Activated T-cell treated with anti-CD3 and anti-CD28 coated beads for 4 hours (primary cell): ENCODE data around the gene CHST12.
A peak's percentile ranks its signal among the peaks of the same experiment; 100 is the strongest.
"Not testable (repeated sequence)": the region's sequence is repeated elsewhere in the genome, so short reads cannot be mapped to it uniquely, and the experiment has no call there.

Experiments used
- DNase-seq: peaks from one replicate; pipeline ENCODE4 v3.0.0-alpha.2; 2020

The CHST12 gene

DNA sequence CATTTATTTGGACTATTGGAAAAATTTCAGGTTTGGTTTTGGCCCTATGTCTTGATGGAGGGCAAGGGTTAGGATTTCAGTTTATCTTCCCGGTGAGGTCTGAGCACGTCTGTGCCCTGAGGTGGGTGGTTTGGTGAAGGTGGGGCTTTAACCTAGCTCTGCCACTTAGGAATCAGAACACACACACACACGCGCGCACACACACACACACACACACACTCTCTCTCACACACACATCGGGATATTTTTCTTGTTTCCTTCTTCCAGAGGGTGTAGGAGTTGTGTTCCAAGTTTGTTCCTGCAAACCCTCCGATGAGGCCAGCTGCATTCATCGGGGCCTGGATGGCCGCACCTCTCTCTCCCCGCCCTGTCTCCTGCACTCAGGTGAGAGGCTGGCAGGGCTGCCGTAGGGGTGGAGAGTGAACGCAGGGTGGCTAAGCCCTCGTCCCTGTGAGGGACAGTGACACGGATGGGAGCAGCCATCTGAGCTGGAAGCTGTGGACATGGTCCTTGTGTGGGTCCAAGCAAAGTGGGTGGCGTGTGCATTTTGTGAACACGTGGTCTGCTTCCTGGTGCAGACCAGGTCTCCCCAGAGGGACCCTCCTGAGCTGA, 34.2 kb downstream of the CHST12 start:
- DNase-seq, result no peak

DNA sequence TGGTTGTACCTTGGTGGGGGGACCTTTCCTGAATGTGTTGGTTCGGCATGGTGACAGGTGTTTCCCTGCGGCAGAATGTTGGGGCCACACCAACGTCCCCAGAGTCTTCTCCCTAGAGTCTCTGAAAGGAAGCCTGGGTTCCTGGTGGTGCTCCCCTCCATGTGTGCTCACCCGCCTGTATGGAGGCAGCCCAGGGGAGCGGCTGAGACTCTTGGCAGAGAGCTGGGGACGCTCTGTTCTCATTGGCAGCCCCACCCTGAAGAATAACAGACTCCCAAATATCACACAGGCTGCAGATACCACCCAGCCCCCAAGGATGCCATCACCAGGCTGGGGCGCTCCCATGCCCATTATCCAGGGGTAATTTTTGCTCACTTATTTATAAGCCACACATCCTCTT, 34.8 kb downstream of the CHST12 start:
- no peak for DNase-seq

DNA sequence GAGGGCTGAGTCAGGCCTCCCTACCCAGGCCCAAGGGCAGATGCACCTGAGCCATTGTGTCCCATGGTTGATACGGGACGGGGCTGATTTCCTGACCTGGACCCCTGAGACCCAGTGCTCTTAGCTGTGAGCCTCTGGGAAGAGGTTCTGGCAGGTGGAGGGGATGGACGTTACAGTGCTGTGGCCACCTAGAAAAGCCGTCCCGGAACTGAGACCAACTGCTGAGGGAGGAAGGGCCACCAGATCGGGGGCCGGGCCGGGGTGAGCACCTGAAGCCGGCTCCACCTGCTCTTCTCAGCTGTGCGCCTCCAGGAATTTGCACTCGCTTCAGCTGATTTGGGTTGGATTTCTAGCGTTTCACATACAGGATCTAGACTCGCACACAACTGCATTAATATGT, 35.4 kb downstream of the CHST12 start:
- DNase-seq, result no peak

DNA sequence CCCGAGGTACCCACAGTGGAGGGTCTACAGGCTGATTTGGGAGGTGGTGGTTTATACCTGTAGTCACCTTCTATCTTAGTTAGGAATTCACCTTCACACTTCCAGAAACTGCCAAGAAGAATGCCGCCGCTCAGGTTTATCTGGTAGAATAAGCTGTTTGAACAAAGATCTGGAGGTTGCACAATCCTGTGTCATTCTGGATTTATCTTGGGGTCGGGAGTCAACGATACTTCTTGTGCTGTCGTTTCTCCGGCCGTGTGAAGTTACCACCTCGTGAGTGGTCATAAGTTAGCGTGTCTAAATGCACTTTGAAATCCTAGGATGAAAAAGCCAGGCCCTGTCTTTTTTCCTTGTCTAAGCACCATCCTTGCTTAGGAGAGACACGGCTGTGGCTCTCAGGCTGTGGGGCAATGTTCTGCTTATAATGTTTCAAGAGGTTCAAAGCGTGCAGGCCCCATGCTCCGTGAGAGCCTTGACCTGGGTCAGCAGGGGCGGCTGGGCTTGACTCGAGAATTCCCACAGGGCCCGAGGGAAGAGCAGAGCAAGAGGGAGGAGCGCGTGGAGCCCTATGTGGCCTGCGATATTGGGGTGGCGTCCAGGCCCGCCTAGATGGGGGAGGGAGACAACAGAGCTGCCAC, 37.3 kb downstream of the CHST12 start:
- no peak for DNase-seq

DNA sequence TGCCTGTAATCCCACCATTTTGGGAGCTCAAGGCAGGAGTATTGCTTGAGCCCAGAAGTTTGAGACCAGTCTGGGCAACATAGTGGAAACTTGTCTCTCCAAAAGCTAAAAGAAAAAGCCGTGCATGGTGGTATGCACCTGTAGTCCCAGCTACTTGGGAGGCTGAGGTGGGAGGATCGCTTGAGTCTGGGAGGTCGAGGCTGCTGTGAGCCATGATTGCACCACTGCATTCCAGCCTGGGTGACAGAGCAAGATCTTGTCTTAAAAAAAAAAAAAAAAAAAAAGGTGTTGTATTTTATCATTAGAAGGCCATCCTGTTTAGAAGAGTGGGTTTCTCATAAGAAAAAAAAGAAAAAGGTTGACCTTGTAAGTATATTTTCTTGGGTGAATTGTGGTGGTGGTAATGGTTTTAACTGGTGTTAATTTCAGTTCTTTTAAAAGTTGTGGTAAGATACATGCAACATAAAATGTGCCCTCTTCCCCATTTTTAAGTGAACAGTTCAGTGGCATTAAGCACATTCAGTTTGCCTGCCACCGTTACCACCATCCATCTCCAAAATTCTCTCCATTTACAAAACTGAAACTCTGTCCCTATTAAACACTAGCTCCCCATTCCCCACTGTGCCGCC, 38.1 kb downstream of the CHST12 start:
- no peak for DNase-seq

DNA sequence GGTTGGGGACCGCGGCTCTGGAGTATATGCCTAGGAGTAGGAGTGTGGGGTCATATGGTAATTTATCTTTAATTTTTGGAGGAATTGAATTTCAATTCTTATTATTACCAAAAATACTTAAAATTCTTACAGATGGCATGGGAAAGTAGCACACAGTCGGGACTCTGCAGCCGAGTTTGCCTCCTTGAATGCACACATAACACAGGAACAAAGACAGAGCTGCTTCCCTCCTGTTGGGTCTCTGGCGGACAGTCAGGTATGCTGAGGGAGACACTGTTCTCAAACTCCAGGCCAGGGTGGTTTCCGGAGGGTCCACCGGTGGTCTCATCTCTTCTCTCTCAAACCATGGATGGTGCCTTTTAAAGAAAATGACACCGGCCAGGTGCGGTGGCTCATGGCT, 40.1 kb downstream of the CHST12 start:
- no peak for DNase-seq

DNA sequence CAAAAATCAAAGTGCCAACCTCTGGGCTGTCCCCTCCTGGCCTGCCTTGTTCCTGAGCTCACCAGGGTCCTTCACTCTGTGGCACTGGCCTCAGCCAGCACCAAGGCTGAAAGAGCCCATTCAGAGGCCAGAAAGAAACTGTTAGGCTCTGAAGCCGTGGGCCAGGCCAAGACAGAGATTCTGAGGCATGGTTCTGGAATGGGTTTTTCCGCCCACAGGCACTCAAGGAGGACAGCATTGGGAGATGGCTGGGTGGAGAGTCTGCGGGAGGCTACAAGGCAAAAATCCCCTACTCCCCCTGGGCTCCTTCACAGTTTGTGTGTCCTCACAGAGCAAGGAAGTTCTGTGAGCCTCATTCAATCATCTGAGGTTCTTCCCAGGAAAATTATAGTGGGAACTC, 41.1 kb downstream of the CHST12 start:
- DNase-seq, result no peak

DNA sequence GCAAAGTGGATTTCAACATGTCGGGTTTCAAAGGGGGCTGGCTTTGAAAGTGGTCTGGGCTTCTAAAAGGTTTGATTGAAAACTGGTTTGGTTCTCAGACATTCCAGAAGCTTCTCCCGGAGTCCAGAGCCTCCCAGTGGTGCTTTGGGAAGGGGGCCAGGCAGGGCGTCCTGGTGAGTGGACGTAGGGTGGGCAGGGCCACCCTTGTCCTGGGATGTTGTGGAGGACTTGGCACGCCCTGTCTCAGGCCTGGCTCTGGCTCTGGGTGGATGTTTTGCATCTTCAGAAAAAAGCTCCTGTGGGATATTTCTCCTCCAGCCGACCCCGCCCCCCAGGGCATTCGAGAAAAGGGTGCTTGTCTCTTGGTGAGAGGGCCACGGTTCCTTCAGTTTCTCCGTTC, 41.6 kb downstream of the CHST12 start:
- no peak for DNase-seq

DNA sequence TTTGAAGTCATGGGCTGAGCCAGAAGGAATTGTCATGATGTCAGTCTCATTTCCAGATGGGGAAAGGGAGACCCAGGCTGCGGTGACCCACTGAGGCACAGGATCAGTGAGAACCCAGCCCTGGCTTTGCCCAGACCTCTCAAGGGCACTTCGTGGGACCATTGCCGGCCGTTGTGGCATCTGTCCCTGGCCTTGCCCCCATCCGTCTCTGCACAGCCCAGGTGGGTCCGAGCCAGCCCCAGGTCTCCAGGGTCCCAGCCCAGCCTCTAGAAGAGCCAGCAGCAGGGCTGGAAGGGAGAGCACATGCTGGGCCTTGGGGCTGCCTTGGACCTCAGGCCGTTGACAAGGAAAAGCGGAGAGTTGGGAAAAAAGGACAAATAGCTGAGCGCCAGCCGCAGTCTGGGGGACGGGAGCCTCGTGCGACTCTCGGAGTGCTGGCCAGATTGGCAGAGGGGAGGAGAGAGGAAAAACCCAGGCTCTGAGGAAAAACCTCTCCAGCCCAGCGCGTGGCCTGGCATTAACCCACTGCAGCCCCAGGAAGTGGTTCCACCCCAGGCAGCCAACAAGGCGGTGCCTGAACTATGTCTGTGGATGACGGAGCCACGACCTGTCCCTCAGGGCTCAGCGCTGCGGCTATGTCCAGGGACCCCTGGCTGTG, 42.6 kb downstream of the CHST12 start:
- no peak for DNase-seq

DNA sequence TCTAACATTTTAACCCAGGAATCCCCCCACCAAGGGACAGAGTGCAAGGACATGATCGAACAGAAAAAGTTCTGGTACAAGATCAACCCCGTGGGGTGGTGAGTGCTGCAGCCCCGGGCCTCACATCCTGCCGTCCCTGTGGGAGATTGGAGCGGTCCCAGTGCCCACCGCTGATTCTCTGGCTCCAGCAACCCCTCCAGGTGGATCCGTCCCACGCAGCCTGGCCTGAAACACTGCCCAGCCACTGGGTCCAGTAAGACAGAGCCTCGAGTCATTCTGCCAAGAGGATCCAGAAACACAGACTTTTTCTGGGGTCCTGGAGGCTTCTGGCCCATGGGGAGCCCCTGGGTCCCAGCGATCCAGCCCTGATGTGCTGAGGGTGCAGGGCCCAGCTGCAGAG, 43.3 kb downstream of the CHST12 start:
- no peak for DNase-seq

DNA sequence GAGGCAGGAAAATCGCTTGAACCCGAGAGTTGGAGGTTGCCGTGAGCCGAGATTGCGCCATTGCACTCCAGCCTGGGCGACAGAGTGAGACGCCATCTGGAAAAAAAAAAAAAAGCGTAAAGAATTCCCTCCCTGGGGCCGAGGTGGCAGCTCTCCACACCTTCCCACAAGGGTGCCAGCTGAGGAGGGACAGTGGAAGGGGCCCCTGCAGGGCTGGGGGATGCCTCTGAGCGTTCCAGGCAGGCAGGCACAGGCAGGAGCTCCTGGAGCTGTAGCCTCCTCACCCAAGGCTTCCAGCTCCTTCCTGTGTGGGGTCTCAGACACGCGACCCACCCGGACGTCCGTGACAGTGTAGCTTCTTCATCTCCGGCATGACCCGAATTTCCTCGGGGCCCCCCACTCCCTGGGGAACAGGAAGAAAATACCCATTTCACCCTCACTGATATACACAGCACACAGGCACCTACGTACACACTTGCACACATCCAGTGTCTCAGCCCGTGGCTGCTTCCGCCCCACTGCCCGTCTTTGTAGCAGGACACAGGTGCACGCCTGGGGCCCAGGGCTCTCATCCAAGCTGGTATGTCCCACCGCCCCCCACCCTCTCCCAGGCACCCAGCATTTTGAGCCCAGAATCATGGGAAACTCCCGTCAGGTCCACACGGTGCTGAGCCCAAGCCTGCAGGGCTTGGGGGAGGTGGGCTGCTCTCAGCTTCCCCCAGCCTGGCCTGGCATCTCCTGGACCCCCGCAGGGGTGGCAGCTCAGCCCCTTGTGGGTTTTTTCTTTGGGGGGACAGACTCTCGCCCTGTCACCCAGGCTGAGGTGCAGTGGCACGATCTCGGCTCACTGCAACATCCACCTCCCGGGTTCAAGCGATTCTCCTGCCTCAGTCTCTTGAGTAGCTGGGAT, 47.0 kb downstream of the CHST12 start:
- no peak for DNase-seq

DNA sequence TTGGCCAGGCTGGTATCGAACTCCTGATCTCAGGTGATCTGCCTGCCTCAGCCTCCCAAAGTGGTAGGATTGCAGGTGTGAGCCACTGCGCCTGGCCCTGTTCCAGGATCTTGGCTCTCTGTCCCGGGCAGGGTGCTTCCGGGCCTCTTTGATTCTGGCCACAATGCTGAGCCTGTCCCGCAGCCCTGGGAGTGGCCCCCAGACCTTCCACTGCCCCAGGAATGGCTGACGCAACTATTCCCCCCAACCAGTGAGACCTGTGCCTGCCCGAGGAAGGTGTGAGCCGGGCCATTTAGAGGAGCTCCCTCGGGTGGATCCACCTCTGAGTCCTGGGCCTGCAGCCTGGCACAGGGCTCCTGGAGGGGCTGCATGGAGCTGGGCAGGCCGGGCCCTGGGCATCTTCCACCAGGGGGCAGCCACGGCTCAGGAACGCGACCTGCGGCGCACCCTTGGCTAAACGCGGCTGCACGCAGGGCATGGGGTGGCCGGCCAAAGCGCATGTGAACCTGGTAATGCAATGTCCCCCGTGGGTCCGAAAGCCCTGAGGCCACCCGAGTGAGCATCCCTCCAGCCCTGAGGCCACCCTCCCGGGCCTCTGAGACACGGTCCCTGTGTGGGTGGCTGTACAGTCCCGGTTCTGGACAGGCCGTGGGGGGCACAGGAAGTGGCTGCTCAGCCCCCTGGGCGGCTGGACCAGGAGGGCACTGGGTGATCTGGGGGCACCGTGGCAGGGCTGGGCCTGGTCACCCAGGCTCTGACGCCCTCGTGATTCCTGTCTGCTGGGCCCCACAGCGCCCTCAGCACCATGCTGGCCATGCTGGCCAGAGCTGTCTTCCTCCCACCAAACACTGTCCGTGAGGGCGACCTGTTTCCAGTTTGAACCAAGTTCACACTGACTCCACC, 48.0 kb downstream of the CHST12 start:
- DNase-seq, result peak; percentile 74

DNA sequence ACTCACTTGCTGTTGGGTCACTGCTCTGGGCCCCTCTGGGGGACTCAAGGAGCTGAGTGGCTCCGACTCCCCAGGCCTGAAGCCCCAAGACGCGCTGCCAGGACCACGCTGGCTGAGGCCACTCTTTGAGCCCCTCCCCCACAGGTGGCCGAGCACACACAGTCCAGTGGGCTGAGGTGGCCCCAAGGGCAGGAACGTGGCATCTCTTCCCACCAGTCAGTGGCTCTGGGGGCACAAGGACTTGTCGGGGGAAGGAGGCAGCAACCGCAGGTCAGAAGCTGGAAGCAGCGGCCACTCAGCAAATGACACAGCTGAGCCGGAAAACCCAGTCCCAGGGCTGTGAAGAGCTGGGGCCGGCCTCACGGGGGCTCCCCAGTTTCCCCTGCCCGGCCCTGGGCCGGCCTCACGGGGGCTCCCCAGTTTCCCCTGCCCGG, 48.7 kb downstream of the CHST12 start:
- no peak for DNase-seq

DNA sequence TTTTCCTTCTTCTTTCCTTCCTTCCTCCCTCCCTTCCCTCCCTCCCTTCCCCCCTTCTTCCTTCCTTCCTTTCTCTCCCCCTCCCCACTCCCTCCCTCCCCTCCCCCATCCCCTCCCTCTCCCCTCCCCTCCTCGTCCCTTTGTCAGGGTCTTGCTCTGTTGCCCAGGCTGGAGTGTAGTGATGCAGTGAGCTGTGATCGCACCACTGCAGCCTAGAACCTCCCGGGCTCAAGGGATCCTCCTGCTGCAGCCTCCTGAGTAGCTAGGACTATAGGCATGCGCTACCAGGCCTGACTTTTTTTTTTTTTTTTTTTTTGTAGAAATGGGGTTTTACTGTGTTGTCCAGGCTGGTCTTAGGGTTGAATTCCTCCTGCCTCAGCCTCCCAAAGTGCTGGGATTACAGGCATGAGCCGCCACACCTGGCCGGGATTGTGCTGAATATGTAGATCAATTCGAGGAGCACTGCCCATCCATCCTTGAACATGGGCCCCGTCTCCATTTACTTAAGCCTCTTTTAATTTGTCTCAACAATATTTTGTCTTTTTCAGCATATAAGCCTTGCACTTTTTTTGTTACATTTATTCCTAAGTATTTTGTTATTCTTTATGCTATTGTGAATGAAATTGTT, 49.3 kb downstream of the CHST12 start:
- no peak for DNase-seq

DNA sequence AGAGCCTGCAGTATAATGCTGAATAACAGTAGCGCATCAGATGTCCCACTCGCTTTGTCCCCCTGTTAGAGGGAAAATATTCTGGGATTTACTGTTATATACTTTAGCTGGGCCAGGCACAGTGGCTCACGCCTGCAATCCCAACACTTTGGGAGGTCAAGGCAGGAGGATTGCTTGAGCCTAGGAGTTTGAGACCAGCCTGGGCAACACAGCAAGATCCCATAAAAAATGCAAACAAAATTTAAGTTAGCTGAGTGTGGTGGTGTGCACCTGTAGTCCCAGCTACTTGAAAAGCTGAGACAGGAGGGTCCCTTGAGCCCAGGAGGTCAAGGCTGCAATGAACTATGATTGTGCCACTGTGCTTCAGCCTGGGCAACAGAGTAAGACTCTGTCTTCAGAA, 50.4 kb downstream of the CHST12 start:
- DNase-seq, result not testable (repeated sequence)

DNA sequence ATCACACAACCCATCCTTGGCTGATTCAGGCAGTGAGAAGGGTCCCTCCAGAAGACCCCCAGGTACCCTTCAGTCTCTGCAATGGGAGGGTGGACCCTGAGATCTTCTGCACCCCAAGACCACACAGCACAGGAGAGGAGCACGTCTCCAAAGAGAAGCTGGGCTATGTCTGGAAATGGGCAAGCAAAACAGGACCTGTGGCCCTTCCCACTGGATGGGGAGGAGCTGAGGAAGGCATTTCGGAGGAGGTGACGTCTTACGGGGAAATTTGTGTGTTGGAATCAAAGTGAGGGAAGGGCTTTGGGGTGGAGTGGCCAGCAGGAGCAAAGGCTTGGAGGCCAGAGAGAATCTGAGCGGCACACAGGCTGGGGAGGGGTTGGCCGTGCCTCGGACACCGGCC, 56.3 kb downstream of the CHST12 start:
- DNase-seq, result no peak

DNA sequence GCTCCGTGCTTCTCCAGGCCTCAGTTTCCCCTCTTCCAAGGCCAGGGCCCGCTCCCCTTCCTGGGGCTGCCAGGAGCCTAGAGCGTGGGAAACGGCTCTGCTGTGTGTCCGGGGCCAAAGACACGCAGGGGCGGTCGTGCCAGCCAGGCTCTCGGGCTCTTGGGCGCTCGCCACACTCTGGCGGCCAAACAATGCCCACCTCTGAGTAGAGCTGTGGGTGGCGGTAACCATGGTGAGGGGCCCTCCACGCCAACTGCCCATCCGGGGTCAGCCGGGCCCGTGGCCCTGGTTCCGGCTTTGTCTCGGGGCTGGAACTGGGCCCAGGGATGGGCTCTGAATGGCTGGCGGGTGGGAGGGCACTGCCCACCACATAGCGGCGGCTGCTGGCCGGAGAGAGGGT, 56.8 kb downstream of the CHST12 start:
- no peak for DNase-seq

DNA sequence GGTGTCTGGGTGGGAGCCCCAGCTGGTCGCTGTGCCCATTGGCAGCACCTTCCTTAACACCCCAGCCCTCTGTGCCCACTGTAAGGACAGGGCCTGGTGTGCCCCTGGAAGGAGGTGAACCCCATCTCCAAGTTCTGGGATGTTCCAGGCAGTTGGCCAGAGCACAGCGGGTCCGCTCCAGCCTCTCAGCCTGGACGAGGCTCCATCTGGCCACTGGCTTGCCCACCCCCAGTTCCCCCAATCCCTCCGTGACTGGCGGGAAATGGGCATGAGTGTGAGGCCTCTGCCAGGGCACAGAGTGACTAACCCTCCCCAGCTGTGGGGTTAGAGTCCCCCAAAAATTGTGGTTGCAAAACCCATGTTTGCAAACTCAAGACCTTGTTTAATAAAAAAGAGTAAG, 57.2 kb downstream of the CHST12 start:
- DNase-seq, result no peak

DNA sequence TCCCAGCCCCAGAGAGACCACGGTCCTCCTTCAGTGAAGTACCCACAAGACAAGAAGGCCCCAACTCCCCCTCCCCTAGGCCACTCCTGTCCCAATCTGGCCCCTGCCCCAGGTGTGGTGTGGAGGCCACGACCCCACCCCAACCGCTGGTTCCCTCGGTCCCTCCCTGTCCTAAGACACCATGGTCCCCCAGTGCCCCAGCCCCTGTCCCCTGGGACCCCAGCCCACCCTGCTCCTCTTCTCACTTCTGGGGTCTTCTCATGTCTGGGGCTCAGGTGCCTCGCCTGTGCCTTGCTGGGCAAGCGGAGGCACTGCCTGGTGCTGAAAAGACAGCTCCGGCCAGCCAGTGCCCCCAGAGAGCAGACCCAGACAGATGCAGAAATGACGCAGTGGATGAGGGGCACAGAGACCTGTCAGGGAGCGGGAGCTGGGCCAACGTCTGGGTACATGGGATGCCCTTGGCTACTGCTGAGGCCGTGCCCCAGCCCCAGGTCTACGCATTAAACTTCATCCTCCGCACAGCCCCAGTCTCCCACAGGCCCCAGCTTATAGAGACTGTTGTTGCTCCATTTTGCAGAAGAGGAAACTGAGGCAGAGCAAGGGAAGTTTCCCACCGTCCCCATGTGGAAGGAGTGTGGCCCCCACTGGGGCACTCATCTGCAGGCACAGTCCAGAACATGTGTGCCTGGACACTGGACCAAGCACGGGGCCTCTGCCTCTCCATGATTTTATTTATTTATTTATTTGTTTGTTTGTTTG, 58.0 kb downstream of the CHST12 start:
- DNase-seq, result no peak

DNA sequence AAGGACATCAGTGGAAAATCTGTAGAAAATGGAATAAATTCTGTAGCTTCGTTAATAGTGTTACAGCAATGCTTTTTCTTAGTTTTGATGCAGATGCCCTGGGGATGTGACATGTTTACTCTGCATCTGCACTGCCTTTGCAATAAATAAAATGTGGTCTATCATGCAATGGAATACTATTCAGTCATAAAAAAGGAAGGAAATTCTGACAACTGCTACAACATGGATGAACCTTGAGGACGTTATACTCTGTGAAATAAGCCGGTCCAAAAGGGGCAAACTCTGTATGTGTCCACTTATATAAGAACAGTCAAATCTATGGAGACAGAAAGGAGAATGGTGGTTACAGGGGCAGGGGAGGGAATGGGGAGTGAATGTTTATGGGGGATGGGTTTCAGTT, 59.3 kb downstream of the CHST12 start:
- no peak for DNase-seq

DNA sequence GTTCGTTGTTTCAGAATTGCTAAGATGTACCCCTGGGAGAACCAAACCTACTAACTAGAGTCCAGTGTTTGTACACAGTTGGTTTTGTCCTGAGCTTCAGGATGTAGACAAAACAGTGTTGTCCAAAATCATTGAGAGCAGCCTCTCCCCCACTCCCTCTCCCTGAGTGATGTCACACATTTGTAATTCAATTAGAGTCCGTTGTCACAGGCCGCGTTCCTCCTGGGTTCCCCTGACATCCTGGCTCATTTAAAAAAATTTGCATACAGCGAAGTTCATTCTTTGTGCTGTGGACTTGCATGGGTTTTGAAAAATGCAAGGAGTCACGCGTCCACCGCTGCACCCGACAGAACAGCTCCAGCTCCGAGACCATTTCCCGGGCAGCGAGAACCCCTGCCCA, 62.5 kb downstream of the CHST12 start:
- DNase-seq, result no peak
